Measurements from ENCODE around the gene MAPK7. TPM values are rescaled to one million over a fixed set of nuclear protein-coding genes. Genes with fewer than 3 reads are reported as not detected.

Gene MAPK7
- polyA plus RNA-seq, 2 of the 4 experiments (the other 2 are of a cell fraction): 7.2 to 25.8 TPM

DNA sequence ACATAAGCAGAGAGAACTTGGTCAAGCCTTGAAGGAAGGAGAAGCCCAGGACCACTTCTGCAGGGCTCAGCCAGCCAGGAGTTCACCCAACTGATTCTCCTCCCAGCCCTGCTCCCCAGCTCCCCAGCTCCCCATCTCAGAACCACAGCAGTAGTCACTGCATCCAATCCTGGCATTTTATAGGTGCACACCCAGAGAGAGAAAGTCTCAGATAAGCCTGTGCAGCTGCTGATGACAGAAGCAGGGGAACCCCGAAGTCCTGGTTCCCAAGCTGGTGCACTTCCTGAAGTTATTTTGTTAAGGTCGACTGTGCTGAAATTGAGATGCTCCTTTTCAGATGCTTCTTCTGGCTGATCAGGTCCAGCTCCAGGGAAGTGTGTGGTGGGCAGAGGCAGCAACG is 39.3 kb downstream of the MAPK7 start:
- POLR2A ChIA-PET: no interaction called here
- Histone ChIP-seq H3K4me3 (no peak overlapping the region), H3K9me3 (no peaks in the 10 kb centered on the region), H3K4me1 (peaks cover 6% of the 10 kb centered on the region), H3K27ac (no peak overlapping the region), H3K4me2 (no peak overlapping the region)
- 44% methylated on average over 3 of the region's 3 CpGs for WGBS (ENCODE audit: missing lambda C conversion rate)
- ATAC-seq (no peak), FAIRE-seq (no peak), DNase-seq (ENCODE audit: low read depth in 1 of 2, low spot score in 1 of 2) (no peak)
- CTCF ChIA-PET: interaction anchor here (2.3 to 9.1 kb wide), 2 partner anchors 29 to 55 kb away, joined by 10 to 58 read pairs; partner anchors contain the start of gene B9D1
- TF ChIP-seq NPAS2 (CRISPR knock-in tag; IDR thresholded peaks at IDR 0.05; ENCODE audit: borderline replicate concordance) (no peak), ESRRA (IDR thresholded peaks at IDR 0.05; ENCODE audit: borderline replicate concordance, low read length) (no peak), NFE2L2 (conservative IDR thresholded peaks at IDR 0.05; ENCODE audit: low read length) (no peak), RAD21 (conservative IDR thresholded peaks at IDR 0.05 in 1 of 2, IDR thresholded peaks at IDR 0.05 in 1 of 2) (no peak), BHLHE40 (IDR thresholded peaks at IDR 0.05; ENCODE audit: low read depth, low read length) (no peak), FOSL2 (IDR thresholded peaks at IDR 0.05) (no peak), FOSL2 (CRISPR knock-in tag; IDR thresholded peaks at IDR 0.05) (no peak)

DNA sequence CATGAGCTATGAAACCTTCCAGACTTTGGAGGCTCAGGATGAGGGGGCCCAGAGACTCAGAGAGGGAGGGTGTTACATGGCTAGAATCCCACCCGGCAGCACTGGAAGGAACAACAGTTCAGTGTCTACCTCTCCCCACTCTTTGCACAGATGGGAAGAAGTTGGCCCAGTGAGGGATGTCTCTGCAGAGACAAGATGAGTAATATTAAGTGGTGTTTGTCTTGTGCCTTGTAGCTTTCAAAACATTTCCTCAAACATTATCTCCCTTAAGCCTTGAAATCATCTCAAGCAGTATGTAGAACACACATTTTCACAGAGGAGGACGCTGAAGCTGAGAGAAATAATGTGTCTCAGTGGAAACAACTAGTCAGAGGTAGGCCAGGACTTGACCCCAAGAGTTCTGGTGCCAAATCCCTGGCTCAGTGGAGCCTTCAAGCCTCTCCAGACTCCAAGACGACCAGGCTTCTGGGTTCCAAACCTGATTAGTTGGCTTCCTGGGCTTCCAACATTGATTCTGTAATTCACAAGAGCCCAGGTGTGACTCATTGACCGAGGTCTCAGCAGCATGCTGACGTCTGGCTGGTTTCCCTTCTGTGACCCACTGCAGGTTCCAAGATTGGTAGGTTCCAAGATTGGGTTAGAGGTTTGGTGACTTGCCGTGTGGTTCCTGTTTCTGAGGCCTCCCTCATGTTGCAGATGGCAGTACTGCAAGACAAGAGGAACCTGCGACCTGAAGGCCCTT is 40.1 kb downstream of the MAPK7 start:
- DNase-seq (ENCODE audit: low read depth in 1 of 2, low spot score in 1 of 2) (peak in 1 of 2 experiments; percentile 28), FAIRE-seq (peak; percentile 7), ATAC-seq (peak in 1 of 2 experiments; percentile 46; a peak in 2 of 6 replicates)
- WGBS (ENCODE audit: missing lambda C conversion rate): 44% methylated on average over 7 of the region's 7 CpGs
- Histone ChIP-seq H3K9me3 (no peaks in the 10 kb centered on the region), H3K4me2 (no peak overlapping the region), H3K4me3 (no peak overlapping the region), H3K27ac (no peak overlapping the region), H3K4me1 (peaks cover 6% of the 10 kb centered on the region)
- no peak for TF ChIP-seq ZFP36 (IDR thresholded peaks at IDR 0.05; ENCODE audit: borderline replicate concordance, partially characterized antibody)
- no peak for TF ChIP-seq NPAS2 (CRISPR knock-in tag; IDR thresholded peaks at IDR 0.05; ENCODE audit: borderline replicate concordance)
- no peak for TF ChIP-seq RFX5 (IDR thresholded peaks at IDR 0.05)
- no peak for TF ChIP-seq TFCP2L1 (CRISPR knock-in tag; IDR thresholded peaks at IDR 0.05)
- no peak for TF ChIP-seq EHF (CRISPR knock-in tag; IDR thresholded peaks at IDR 0.05)
- TF ChIP-seq, protein P1, sequence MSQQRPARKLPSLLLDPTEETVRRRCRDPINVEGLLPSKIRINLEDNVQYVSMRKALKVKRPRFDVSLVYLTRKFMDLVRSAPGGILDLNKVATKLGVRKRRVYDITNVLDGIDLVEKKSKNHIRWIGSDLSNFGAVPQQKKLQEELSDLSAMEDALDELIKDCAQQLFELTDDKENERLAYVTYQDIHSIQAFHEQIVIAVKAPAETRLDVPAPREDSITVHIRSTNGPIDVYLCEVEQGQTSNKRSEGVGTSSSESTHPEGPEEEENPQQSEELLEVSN (IDR thresholded peaks at IDR 0.05; ENCODE audit: borderline replicate concordance, low read depth): no peak
- TF ChIP-seq KDM1A (IDR thresholded peaks at IDR 0.05; ENCODE audit: low read depth): no peak
- TF ChIP-seq ESRRA (IDR thresholded peaks at IDR 0.05; ENCODE audit: borderline replicate concordance, low read length): no peak
- no peak for TF ChIP-seq HOXB13 (CRISPR knock-in tag; IDR thresholded peaks at IDR 0.05; ENCODE audit: low read depth)
- TF ChIP-seq PHF8 (IDR thresholded peaks at IDR 0.05; ENCODE audit: borderline replicate concordance, low read depth): no peak
- no peak for TF ChIP-seq FOSB (CRISPR knock-in tag; IDR thresholded peaks at IDR 0.05)
- no peak for TF ChIP-seq CBX8 (IDR thresholded peaks at IDR 0.05)
- no peak for TF ChIP-seq CHD4 (IDR thresholded peaks at IDR 0.05; ENCODE audit: borderline replicate concordance)
- TF ChIP-seq CHD2 (IDR thresholded peaks at IDR 0.05; ENCODE audit: low read length, partially characterized antibody): no peak
- no peak for TF ChIP-seq FOSL2 (IDR thresholded peaks at IDR 0.05)
- TF ChIP-seq FOSL2 (CRISPR knock-in tag; IDR thresholded peaks at IDR 0.05): no peak
- TF ChIP-seq SMC3 (IDR thresholded peaks at IDR 0.05): no peak
- TF ChIP-seq HDAC2 (IDR thresholded peaks at IDR 0.05): no peak
- TF ChIP-seq, protein P2, sequence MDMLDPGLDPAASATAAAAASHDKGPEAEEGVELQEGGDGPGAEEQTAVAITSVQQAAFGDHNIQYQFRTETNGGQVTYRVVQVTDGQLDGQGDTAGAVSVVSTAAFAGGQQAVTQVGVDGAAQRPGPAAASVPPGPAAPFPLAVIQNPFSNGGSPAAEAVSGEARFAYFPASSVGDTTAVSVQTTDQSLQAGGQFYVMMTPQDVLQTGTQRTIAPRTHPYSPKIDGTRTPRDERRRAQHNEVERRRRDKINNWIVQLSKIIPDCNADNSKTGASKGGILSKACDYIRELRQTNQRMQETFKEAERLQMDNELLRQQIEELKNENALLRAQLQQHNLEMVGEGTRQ (IDR thresholded peaks at IDR 0.05): no peak
- no peak for TF ChIP-seq NFE2L2 (conservative IDR thresholded peaks at IDR 0.05; ENCODE audit: low read length)
- TF ChIP-seq, protein P3, sequence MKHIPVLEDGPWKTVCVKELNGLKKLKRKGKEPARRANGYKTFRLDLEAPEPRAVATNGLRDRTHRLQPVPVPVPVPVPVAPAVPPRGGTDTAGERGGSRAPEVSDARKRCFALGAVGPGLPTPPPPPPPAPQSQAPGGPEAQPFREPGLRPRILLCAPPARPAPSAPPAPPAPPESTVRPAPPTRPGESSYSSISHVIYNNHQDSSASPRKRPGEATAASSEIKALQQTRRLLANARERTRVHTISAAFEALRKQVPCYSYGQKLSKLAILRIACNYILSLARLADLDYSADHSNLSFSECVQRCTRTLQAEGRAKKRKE (CRISPR knock-in tag; IDR thresholded peaks at IDR 0.05; ENCODE audit: low read depth): no peak
- POLR2A ChIA-PET: no interaction called here
- CTCF ChIA-PET: interaction anchor here (1.5 to 9.1 kb wide), 4 partner anchors 28 to 56 kb away, joined by 4 to 58 read pairs (median 8); partner anchors contain the start of gene B9D1
